NB4 (cell line): ENCODE data around the gene PAX4.

Experiments
- DNase-seq: peaks from one replicate; pipeline ENCODE4 v3.0.0; 2010; ENCODE audit warnings: low read depth
- H3K4me3 ChIP-seq: one replicate; pipeline ENCODE4 v1.5.1; 2011; ENCODE audit warnings: mild to moderate bottlenecking, low read depth, low read length, moderate library complexity
- CTCF ChIP-seq: IDR thresholded peaks from one replicate; pipeline ENCODE4 v1.5.1; 2012; ENCODE audit warnings: low read depth, low read length
- MAX ChIP-seq: IDR thresholded peaks from 2 replicates; pipeline ENCODE4 v1.6.1; 2011; ENCODE audit warnings: low read depth, low read length
- MYC ChIP-seq: IDR thresholded peaks from 2 replicates; pipeline ENCODE4 v1.6.1; 2011; ENCODE audit warnings: low read depth, low read length
- POLR2A ChIP-seq: IDR thresholded peaks from 2 replicates; pipeline ENCODE4 v1.6.1; 2011; ENCODE audit warnings: mild to moderate bottlenecking; ENCODE audit not compliant: insufficient read length; ENCODE audit errors: extremely low read depth

Gene PAX4

GRCh38 chr7:127657500-127657899 lies 39.6 kb upstream of the PAX4 start:
- TF ChIP-seq MYC (no peak), CTCF (no peak)
- no peak overlapping the region for H3K4me3 ChIP-seq
- DNase-seq, result no peak

- no peak overlapping the region for H3K4me3 ChIP-seq
- TF ChIP-seq MAX (no peak), POLR2A (no peak), CTCF (no peak), MYC (no peak)
- no peak for DNase-seq
Measured at GRCh38 chr7:127655720-127656119, 37.8 kb upstream of the PAX4 start.

- TF ChIP-seq MAX, result no peak
- TF ChIP-seq MYC, result no peak
- H3K4me3 ChIP-seq, result peak overlapping the region; percentile 92
- DNase-seq, result peak; percentile 52
Measured at GRCh38 chr7:127654404-127655394, 36.8 kb upstream of the PAX4 start.

- DNase-seq, result no peak
- TF ChIP-seq MYC (no peak), CTCF (no peak), POLR2A (no peak)
- peak overlapping the region; percentile 92 for H3K4me3 ChIP-seq
Measured at GRCh38 chr7:127653396-127653795, 35.5 kb upstream of the PAX4 start.

GRCh38 chr7:127652333-127653248 lies 34.6 kb upstream of the PAX4 start:
- H3K4me3 ChIP-seq, result peak overlapping the region; percentile 92
- no peak for TF ChIP-seq MAX
- TF ChIP-seq POLR2A, result no peak
- no peak for TF ChIP-seq CTCF
- no peak; the same call in 1 of the 2 replicates for TF ChIP-seq MYC
- DNase-seq, result peak; percentile 38
